UCSD-AML1 (cell line): Measurements from ENCODE around the gene RIPOR2.

Experiments
- DNase-seq: peaks from one replicate; lab custom pipeline; 2025; ENCODE audit not compliant: unreplicated experiment; lab: John Stamatoyannopoulos, UW

The RIPOR2 gene

GRCh38 chr6:24935366-24936152 is at the start of gene RIPOR2:
Gene RIPOR2, minus strand, starts transcription at chr6:24935960. Its CDS starts 62 bp downstream, at chr6:24935898.
- peak; percentile 44 for DNase-seq

GRCh38 chr6:24985323-24985722 is 49.6 kb upstream of the RIPOR2 start:
- no peak for DNase-seq

DNA sequence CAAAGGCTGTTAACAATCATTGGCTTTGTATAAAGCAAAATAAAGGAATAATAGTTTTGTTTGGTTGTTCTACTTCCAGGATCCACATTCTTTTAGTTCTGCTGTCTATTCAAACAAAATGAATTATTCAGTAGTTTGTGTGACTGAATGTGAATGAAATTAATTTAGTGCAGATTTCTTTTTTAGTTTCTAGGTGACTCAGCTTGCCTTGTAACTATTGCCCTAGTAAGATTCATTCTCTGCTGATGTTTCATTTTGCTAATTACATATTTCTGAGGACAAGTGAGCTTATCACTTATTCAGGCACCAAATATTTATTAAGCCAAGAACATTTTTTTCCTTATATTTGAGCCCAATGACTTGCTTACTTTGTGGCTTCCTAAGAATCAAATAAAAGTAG is 46.5 kb upstream of the RIPOR2 start:
- DNase-seq, result no peak

- DNase-seq, result no peak
These were observed 45.6 kb upstream of the RIPOR2 start for GRCh38 chr6:24981386-24981760.

DNA sequence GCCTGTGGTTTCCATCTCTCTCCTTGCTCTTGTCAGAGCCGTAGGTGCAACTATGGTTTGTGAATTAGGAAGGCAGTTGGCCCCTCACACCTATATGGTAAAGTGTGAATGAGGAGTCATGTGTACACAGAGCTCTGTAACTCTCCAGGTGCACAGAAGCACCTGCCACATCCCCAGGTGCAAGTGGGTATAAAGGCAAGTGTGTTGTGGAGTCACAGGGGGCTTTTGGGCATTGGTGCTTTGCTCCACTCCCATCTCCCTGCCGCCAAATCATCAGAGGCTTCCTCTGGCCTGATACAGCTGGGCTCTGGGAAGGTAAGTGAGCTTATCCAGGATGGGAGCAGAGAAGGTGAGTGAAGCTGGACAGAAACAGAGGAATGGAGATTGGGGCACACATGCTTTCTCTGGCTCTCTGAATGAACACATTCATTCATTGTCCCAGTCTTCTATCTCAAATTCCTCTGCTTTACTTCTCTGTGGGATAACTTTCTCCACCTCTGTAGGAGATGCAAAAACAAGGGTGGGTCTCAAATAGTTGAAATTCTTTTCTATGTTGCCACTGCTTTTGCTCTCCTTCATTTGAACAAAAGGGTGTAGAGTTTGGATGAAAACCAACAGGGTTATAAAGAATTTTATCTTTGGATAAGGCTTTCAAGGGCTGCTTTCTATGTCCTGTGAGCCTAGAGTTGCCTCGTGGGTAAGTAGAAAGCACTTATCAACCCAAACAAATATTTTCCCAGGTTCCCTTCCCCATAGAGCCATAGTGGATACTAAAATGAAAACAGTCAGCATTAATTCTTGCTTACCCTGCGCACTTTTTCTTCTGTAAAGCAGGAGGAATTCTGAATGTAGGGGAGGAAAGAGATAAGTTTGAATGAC is 45.0 kb upstream of the RIPOR2 start:
- DNase-seq, result no peak

DNA sequence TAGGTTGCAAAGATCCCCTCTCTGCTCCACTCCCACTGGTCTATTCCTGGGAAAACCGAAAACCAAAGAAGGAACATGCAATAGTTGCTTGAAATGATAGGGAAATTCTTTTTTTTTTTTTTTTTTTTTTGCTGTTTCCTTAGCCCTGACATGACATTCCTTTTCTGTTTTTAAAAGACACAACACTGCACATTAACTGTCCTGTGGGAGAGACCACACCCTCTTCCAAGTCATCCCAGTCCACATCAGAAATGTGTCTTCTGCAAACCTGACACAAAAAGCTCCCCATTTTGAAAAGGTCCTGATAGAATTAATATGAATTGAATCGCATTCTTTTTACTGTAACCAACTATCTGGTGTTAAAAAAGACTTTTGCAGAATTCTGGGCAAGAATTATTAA is 43.4 kb upstream of the RIPOR2 start:
- DNase-seq, result no peak

DNA sequence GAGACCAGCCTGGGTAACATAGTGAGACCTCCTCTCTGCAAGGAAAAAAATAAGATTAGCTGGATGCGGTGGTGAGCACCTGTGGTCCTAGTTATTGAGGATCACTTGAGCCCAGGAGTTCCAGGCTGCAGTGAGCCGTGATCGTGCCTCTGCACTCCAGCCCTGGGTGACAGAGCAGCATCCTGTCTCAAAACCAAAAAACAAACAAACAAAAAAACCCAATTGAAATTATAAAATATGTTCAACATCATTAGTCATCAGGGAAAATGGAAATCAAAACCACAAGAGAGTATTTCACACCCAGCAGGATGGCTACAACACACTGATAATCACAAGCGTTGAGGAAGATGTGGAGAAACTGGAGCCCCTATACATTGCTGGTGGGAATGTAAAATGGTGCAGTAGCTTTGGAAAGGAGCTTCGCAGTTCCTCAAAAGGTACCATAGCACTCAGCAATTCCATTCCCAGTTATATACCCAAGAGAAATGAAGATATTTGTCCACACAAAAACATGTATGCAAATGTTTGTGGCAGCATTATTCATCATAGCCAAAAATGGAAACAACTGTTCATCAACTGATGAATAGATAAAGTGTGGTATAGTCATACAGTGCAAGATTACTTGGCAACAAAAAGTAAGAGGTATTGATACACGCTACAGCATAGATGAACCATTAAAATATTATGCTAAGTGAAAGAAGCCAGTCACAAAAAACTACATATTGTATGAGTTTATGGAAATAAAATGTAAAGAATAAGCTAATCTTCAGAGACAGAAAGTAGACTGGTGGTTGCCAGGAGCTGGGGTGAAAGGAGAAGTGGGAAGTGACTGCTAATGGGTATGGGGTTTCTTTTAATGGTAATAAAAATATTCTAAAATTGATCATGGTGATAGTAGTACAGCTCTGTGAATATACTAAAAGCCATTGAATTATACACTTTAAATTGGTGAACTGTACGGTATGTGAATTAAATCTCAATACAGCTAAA is 38.7 kb upstream of the RIPOR2 start:
- no peak for DNase-seq

GRCh38 chr6:24972311-24972958 is 36.7 kb upstream of the RIPOR2 start:
- DNase-seq, result no peak

DNA sequence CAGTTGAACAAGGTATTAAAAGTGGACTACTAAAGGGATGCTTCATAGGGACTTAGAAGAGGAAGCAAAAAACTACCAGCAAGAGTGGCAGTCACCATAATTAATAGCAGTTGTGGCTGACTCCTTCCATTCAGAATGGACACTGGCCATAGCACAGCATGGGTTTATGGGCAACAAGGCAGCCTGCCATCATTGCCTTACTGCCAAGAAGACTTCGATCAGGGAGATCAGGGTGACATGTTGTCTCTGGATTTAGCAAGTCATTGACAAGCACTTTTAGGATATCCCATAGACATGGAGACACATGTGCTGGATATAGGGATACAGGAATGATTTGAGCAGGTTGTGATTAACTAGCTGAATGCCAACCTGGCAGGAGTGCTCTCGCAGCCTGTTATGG is 35.3 kb upstream of the RIPOR2 start:
- no peak for DNase-seq

DNA sequence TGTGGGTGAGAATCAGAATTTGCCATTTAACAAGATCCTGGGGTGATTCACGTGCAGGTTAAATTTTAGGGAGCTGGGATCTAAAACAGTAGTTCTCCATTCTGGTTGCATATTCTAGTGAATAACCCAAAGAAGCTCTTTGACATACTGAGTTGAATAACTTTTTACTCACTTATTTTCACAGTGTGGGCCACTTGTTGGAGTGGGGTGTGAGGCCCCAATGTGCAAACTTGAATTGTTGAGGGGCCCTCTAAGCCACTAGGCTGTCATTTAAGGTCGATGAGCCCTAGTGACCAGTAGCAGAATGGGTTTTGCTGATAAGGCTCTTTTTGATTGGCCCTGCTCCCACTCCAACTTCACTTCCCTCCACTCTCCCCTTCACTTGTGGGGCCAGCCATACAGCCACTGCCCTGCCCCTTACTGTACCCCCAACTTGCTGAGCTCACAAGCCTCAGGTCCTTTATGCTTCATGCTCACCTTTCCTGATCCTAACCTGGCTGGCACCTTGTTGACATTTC is 33.6 kb upstream of the RIPOR2 start:
- DNase-seq, result no peak

DNA sequence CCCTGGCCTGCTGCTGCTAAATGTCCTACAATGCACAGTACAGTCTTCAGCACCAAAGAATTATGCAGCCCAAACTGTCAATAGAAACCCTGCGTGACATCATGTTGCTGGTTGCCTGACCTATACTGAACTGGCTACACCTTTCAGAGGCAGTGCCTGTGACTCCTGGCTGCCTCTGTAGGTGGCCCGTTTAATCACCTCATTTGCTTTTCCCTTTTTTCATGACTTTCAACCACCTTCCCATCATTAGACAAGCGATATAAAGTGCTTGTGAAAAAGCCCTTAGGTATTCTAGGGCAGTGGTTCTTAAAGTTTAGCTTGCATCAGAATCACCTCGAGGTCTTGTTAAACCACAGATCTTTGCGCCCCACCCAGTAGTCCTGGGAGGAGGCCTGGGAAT is 33.0 kb upstream of the RIPOR2 start:
- DNase-seq, result no peak

DNA sequence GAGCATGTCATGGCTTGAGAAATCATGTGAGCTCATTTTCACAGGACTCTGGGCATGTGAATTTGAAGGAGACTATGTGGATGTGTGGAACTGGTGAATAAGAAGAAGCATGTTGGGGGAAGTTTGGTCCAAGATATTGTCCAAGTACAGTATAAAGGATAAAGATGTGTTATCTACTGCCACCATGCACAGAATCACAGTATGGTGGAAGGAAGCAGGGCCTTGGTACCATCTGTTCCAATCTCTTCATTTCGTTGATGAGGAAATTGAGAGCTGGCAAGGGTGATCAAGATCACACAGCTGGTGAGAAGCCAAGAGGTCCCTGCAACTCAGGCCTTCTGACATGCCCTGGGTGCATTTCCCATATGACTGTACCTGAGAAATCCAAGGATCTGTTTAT is 31.5 kb upstream of the RIPOR2 start:
- no peak for DNase-seq

- no peak for DNase-seq
These were observed 30.6 kb upstream of the RIPOR2 start for GRCh38 chr6:24966381-24966780.

GRCh38 chr6:24963887-24964570 is 28.3 kb upstream of the RIPOR2 start:
- DNase-seq, result no peak

DNA sequence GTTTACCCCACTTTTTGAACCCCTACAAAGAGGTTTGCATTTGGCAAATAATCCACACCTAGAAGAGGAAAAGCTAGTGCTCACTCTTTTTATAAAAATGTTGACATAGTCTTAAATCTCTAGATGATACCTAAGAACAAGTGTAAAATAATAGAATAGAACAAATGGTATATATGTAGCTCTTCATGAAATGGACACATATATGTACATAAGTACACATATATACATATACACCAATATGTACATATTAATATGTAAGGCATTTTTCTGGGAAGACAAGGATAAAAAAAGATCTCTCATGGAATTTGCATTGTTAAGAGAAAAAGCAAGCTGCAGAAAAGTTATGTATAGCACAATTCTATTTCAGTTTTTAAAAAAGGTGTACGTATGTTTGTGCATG is 27.6 kb upstream of the RIPOR2 start:
- DNase-seq, result no peak

DNA sequence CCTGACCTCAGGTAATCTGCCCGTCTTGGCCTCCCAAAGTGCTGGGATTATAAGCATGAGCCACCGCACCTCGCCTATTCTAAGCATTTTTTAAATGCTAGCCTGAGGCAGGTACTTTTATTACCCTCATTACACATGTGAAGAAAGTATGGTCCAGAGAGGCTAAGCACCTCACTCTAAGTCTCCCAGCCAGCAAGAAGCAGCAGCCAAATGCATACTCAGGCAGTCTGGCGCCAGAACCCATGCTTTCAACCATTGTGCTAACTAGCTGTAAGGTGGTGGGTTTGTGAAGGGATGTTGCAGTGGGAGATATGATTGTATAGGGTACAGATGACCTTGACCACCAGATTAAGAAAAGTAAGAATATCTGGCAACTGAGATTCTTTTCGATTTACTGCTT is 26.1 kb upstream of the RIPOR2 start:
- no peak for DNase-seq

DNA sequence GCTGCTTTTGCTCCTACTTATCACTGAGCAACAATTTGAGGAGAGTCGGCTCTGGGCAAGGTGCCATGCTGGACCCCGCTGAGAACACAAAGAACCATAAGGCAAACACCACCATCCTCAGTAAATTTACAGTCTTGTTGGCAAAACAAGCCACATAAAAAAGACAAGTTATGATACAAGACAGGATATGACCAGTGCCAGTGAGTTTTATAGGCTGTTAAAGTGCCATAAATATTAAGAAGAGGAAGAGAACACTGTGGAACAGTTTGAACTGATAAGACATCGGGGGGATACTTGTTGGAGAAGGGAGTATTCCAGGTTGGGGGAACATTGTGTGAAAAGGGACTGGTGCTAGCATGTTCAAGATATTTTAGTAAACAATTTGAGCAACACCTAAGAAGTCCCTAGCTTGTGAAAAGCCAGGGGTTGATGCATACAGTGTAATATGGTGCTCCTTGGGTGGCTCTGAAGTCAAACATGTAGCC is 25.3 kb upstream of the RIPOR2 start:
- DNase-seq, result no peak

- no peak for DNase-seq
These were observed 23.6 kb upstream of the RIPOR2 start for GRCh38 chr6:24959319-24959718.

DNA sequence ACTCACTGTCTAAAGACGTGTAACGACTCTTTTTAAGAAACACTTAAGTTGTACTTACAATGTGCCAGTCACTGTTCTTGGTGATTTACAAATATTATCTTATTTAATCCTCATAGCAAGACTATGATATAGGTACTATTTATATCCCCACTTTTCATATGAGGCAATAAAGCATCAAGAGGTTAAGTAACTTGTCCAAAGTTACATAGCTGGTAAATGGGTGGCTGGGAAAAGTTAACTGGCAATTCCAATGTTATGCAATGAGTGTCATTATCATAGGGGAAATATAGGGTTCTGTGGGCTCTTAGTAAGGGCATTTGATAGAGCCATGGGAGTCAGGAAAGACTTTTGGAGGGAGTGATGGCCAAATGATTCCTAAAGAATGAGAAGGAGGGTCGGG is 21.4 kb upstream of the RIPOR2 start:
- DNase-seq, result no peak

- no peak for DNase-seq
These were observed 18.0 kb upstream of the RIPOR2 start for GRCh38 chr6:24953726-24954125.
